Measurements from ENCODE around the gene KIF13A.

KIF13A gene

GRCh38 chr6:17885889-17886576, 101.4 kb downstream of the KIF13A start:
- DNase-seq (ENCODE audit: insufficient read length) (no peak), FAIRE-seq (no peak)
- no peak for TF ChIP-seq POLR2AphosphoS5 (IDR thresholded peaks at IDR 0.05; ENCODE audit: low read depth, low read length)
- no peak for TF ChIP-seq TAF1 (IDR thresholded peaks at IDR 0.05; ENCODE audit: borderline replicate concordance, low read depth, low read length)

DNA sequence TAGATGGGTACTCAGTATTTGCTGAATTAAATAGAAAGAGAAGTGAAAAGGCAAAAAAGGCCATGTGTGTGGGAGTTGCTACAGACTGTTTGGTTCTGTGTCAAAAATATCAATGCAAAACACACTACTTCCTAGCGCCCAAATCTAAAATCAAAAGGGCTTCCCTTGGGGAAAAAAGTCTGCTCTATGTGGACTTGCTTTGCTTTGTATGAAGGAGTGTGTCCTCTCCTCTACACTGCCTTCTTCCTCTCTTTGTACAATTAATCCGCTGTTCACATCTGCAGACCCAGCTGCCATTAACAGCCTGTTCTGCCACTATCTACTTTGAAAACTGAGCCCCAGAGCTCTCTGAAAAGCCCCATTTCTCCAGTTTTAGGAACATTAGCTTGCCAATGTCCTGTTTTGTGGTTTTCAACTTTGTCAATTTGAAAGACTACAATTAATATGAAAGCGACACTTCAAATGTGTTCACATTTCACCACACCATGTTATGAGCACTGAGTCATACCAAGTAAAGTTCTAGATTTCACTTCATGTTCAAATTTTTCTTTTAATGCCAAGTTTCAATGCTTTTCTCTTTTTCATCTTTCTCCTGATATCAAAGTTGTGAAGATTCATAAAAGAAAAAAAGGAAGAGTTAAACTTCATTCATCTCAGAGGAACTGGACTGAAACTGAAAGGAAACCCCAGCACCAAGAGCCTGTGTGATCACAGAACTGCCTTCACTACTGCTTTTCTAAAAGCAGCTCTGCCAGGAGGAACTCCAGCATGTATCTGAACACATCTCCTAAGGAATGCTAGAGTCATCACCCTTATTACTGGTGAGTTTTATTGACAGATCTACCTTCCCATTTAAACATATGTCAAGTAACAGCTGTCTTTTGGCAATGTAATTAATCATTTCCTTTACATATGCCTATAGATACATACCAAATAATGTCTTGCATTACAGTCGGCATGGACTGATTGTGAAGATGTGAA, 102.6 kb downstream of the KIF13A start:
- FAIRE-seq (no peak), DNase-seq (ENCODE audit: insufficient read length) (no peak)
- TF ChIP-seq POLR2A (IDR thresholded peaks at IDR 0.05; ENCODE audit: low read depth, low read length), result no peak
- TF ChIP-seq POLR2AphosphoS5 (IDR thresholded peaks at IDR 0.05; ENCODE audit: low read depth, low read length), result no peak
- no peak for TF ChIP-seq TAF1 (IDR thresholded peaks at IDR 0.05; ENCODE audit: borderline replicate concordance, low read depth, low read length)

- no peak for DNase-seq (ENCODE audit: insufficient read length)
- FAIRE-seq, result no peak
- TF ChIP-seq POLR2AphosphoS5 (IDR thresholded peaks at IDR 0.05; ENCODE audit: low read depth, low read length) (no peak), POLR2A (IDR thresholded peaks at IDR 0.05; ENCODE audit: low read depth, low read length) (no peak), TAF1 (IDR thresholded peaks at IDR 0.05; ENCODE audit: borderline replicate concordance, low read depth, low read length) (no peak)
These were observed 103.6 kb downstream of the KIF13A start for GRCh38 chr6:17883665-17884497.

DNA sequence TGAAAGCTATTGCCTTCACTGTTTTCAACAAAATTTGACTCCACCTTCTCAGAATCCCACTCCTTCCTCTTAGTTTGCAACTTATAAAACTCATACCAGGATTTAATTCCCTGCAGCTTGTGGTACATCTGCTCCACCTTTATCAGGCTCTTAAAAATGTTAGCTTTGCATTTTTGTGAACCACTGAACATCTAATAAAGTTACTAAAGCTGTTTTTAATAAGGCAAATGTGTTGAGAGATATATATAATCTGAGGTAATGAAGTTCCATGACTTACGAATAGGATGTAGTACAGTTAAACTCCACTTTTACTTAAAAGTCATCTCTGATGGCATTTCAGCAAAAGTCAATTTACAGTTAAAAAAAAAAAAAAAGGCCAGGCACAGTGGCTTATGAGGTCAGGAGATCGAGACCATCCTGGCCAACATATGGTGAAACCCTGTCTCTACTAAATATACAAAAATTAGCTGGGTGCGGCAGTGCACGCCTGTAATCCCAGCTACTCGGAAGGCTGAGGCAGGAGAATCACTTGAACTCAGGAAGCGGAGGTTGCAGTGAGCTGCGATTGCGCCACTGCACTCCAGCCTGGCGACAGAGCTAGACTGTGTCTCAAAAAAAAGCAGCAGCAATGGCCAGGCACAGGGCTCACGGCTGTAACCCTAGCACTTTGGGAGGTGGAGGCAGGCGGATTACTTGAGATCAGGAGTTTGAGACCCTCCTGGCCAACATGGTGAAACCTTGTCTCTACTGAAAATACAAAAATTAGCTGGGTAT, 106.2 kb downstream of the KIF13A start:
- TF ChIP-seq POLR2AphosphoS5 (IDR thresholded peaks at IDR 0.05; ENCODE audit: low read depth, low read length) (no peak), POLR2A (IDR thresholded peaks at IDR 0.05; ENCODE audit: low read depth, low read length) (no peak), TAF1 (IDR thresholded peaks at IDR 0.05; ENCODE audit: borderline replicate concordance, low read depth, low read length) (no peak)
- FAIRE-seq, result no peak
- DNase-seq (ENCODE audit: insufficient read length), result no peak

- no peak for TF ChIP-seq TAF1 (IDR thresholded peaks at IDR 0.05; ENCODE audit: borderline replicate concordance, low read depth, low read length)
- no peak for TF ChIP-seq POLR2AphosphoS5 (IDR thresholded peaks at IDR 0.05; ENCODE audit: low read depth, low read length)
- TF ChIP-seq POLR2A (IDR thresholded peaks at IDR 0.05; ENCODE audit: low read depth, low read length), result no peak
- DNase-seq (ENCODE audit: insufficient read length), result no peak
- no peak for FAIRE-seq
These were observed 108.3 kb downstream of the KIF13A start for GRCh38 chr6:17879184-17879583.

DNA sequence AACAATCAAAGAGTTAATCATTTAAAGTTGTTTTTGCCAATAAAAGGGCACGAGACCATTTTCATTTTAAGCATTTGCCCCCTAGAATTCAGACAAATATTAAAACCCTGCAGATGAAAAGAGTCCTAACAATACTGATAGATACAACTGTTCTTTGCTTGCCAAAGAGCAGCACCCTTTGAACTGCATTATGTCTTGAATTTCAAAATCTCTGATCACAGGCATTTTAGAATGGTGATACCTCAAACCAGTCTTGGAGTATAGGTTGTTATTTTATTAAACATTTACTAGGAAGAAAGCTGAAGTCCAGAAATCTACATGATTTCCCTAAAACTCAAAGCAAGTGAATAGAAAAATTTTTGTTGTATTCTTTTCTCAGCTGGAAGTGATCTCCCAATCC, 108.7 kb downstream of the KIF13A start:
- FAIRE-seq (no peak), DNase-seq (ENCODE audit: insufficient read length) (no peak)
- no peak for TF ChIP-seq POLR2A (IDR thresholded peaks at IDR 0.05; ENCODE audit: low read depth, low read length)
- TF ChIP-seq POLR2AphosphoS5 (IDR thresholded peaks at IDR 0.05; ENCODE audit: low read depth, low read length), result no peak
- no peak for TF ChIP-seq TAF1 (IDR thresholded peaks at IDR 0.05; ENCODE audit: borderline replicate concordance, low read depth, low read length)

GRCh38 chr6:17877895-17878440, 109.5 kb downstream of the KIF13A start:
- no peak for FAIRE-seq
- TF ChIP-seq POLR2AphosphoS5 (IDR thresholded peaks at IDR 0.05; ENCODE audit: low read depth, low read length), result no peak
- DNase-seq (ENCODE audit: insufficient read length), result no peak

GRCh38 chr6:17877196-17877894, 110.1 kb downstream of the KIF13A start:
- DNase-seq (ENCODE audit: insufficient read length) (no peak), FAIRE-seq (no peak)
- no peak for TF ChIP-seq POLR2AphosphoS5 (IDR thresholded peaks at IDR 0.05; ENCODE audit: low read depth, low read length)
- TF ChIP-seq POLR2A (IDR thresholded peaks at IDR 0.05; ENCODE audit: low read depth, low read length), result no peak
- no peak for TF ChIP-seq TAF1 (IDR thresholded peaks at IDR 0.05; ENCODE audit: borderline replicate concordance, low read depth, low read length)

GRCh38 chr6:17874753-17875152, 112.7 kb downstream of the KIF13A start:
- no peak for DNase-seq (ENCODE audit: insufficient read length)
- TF ChIP-seq POLR2A (IDR thresholded peaks at IDR 0.05; ENCODE audit: low read depth, low read length) (no peak), TAF1 (IDR thresholded peaks at IDR 0.05; ENCODE audit: borderline replicate concordance, low read depth, low read length) (no peak), POLR2AphosphoS5 (IDR thresholded peaks at IDR 0.05; ENCODE audit: low read depth, low read length) (no peak)
- FAIRE-seq, result no peak

DNA sequence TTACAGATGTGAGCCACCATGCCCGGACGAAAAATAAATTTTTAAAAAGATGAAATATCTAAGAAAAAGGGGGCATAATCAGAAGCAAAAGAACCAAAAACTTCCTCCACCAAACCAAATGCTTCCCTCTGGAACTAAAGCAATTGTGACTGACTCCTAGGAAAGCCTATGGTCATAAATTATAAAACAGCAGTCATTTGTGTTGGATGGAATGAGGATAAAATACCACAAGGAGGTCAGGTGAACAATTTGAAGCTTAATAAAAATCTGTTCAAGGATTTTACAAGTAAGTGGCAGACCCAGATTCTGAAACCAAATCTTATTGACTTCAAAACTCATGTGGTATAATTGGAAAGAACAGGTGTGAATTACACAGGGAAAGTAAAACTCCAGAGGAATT, 114.5 kb downstream of the KIF13A start:
- TF ChIP-seq POLR2A (IDR thresholded peaks at IDR 0.05; ENCODE audit: low read depth, low read length) (no peak), TAF1 (IDR thresholded peaks at IDR 0.05; ENCODE audit: borderline replicate concordance, low read depth, low read length) (no peak), POLR2AphosphoS5 (IDR thresholded peaks at IDR 0.05; ENCODE audit: low read depth, low read length) (no peak)
- FAIRE-seq, result no peak
- DNase-seq (ENCODE audit: insufficient read length), result no peak

Measured in GM12892 (cell line).